ENCODE measurements around the gene ZNF785.

DNA sequence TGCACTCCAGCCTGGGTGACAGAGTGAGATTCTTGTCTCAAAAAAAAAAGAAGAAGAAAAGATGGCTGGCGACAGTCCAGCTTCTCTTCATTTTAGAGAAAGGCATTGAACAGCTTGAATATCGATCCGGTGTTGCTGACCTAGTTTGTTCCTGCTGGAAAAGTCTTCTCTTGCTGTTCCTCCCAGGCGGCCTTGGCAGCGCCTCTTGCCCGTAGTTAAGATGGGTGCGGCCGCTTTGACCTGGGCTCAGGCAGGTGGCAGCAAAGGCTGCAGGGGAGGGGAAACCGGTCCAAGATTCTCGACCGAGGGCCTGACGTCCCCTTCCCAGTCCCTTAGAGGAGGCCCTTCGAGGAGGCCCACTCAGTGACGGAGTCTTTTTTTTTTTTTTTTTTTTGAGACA lies 23.5 kb downstream of the ZNF785 start:
- TF ChIP-seq POLR2A (IDR thresholded peaks at IDR 0.05) (no peak), POLR2AphosphoS5 (IDR thresholded peaks at IDR 0.05) (no peak), EP300 (IDR thresholded peaks at IDR 0.05) (no peak)
- TF ChIP-seq, protein P1, sequence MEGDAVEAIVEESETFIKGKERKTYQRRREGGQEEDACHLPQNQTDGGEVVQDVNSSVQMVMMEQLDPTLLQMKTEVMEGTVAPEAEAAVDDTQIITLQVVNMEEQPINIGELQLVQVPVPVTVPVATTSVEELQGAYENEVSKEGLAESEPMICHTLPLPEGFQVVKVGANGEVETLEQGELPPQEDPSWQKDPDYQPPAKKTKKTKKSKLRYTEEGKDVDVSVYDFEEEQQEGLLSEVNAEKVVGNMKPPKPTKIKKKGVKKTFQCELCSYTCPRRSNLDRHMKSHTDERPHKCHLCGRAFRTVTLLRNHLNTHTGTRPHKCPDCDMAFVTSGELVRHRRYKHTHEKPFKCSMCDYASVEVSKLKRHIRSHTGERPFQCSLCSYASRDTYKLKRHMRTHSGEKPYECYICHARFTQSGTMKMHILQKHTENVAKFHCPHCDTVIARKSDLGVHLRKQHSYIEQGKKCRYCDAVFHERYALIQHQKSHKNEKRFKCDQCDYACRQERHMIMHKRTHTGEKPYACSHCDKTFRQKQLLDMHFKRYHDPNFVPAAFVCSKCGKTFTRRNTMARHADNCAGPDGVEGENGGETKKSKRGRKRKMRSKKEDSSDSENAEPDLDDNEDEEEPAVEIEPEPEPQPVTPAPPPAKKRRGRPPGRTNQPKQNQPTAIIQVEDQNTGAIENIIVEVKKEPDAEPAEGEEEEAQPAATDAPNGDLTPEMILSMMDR (IDR thresholded peaks at IDR 0.05) = no peak
